ENCODE measurements around the gene RPS6KL1.

The RPS6KL1 gene

DNA sequence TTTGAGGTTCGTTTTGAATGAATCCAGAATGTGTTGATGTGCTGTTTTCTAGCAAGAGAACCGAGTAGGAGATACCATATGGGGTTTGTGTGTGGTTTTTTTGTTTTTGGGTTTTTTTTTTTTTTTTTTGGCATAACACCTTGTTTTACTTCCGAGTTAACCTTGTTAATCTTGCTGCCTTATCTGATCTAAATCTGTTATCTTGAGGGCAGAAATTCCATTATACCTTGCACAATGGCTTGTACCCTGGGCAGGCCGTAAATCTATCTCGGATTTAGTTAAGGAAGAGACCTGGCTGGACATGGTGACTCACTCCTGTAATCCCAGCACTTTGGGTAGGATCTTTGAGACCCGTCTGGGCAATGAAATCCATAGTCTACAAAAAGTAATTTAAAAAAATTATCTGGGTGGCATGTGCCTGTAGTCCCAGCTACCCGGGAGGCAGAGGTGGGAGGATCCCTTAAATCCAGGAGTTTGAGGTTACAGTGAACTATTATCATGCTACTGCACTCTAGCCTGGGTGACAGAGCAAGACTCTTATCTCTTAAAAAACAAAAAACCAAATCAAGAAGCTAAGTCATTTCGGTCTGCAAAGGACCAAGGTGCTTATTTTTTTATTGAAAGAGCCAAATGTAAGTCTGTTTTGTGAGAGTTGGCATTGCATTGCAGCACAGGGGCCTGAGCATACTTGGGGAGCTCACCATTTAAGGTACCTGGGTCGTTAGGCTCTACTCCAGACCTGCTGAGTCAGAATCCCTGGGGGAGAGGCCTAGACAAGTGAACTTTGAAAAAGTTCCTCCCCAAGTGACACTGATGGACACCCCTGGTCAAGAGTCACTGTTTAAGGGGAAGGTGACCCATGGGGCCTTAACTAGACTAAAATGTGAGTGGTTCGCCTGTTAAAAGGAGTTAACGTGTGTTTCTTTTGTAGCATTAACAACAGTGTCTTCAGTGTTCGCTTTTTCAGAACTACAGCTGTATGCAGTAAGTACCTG is 34.6 kb downstream of the RPS6KL1 start:
- TF ChIP-seq CREB1 (IDR thresholded peaks at IDR 0.05; ENCODE audit: low read depth) = no peak
- peak; percentile 13; the same call in 1 of the 2 replicates for TF ChIP-seq CEBPB (IDR thresholded peaks at IDR 0.05)

DNA sequence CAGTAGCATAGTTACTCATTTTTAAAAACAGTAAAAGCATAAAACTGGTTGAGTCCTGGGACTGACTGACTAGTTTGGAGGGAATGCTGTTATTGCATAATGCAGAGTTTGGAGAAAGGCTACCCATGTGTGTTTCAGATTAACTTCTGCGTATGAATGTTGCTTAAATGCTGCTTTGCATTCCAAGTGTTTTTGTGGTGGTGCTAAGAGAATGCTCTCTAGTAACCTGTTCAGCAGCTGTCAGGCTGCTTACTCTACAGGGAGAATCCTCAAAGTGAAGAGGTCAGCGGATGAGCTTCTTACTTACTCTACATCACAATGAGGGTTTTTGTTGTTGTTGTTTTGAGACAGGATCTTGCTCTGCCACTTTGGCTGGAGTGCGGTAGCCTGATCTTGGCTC is 37.1 kb downstream of the RPS6KL1 start:
- no peak for TF ChIP-seq CEBPB (IDR thresholded peaks at IDR 0.05)
- no peak for TF ChIP-seq CREB1 (IDR thresholded peaks at IDR 0.05; ENCODE audit: low read depth)
- TF ChIP-seq, protein P1, sequence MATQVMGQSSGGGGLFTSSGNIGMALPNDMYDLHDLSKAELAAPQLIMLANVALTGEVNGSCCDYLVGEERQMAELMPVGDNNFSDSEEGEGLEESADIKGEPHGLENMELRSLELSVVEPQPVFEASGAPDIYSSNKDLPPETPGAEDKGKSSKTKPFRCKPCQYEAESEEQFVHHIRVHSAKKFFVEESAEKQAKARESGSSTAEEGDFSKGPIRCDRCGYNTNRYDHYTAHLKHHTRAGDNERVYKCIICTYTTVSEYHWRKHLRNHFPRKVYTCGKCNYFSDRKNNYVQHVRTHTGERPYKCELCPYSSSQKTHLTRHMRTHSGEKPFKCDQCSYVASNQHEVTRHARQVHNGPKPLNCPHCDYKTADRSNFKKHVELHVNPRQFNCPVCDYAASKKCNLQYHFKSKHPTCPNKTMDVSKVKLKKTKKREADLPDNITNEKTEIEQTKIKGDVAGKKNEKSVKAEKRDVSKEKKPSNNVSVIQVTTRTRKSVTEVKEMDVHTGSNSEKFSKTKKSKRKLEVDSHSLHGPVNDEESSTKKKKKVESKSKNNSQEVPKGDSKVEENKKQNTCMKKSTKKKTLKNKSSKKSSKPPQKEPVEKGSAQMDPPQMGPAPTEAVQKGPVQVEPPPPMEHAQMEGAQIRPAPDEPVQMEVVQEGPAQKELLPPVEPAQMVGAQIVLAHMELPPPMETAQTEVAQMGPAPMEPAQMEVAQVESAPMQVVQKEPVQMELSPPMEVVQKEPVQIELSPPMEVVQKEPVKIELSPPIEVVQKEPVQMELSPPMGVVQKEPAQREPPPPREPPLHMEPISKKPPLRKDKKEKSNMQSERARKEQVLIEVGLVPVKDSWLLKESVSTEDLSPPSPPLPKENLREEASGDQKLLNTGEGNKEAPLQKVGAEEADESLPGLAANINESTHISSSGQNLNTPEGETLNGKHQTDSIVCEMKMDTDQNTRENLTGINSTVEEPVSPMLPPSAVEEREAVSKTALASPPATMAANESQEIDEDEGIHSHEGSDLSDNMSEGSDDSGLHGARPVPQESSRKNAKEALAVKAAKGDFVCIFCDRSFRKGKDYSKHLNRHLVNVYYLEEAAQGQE (IDR thresholded peaks at IDR 0.05; ENCODE audit: low read depth) = no peak

DNA sequence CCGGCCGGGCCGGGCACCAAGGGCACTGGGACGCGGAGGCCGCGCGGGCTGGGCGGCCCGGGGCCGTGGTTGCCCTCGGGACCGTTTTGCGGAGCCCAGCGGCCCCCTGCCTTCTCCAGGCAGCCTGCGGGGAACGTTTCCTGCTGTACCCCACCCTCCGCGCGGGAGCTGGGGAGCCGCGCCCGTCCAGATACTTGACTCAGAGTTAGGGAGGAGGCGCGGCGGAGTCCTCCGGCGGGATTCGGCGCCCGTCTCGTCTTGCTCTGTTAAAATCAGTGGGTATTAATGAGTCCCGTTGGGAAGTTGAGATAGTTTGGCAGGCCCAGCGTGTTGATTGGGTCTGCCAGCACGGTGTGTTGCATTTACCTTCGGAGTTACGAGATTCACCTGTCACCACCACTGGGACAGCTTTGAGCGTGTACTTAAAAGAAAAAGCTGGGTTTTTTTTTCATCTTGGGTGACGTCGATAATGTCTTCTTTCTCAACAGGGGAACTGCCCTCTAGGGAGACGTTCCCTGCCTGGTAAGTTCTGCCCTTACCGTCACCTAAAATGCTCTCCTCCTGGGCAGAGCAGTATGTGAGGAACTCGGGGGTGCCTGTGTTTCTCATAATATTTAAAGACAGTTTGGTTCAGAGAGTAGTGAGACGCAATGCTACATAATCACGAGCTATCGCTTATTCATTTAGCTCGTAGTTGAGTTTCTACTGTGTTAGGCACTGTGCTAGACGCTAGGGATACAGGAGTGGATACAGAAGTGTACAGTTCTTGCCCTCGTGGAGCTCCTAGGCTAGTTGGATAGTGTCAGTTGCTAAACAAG is 40.7 kb downstream of the RPS6KL1 start:
- TF ChIP-seq CREB1 (IDR thresholded peaks at IDR 0.05; ENCODE audit: low read depth) (0 out of 2 replicates have a peak, but pooled peaks have one; percentile 40), FOXM1 (IDR thresholded peaks at IDR 0.05; ENCODE audit: borderline replicate concordance, low read depth) (no peak)

- TF ChIP-seq ZBTB7A (IDR thresholded peaks at IDR 0.05; ENCODE audit: low read depth) (no peak), TCF12 (IDR thresholded peaks at IDR 0.05; ENCODE audit: low read depth) (peak; percentile 29; the same call in 1 of the 2 replicates), RAD21 (IDR thresholded peaks at IDR 0.05; ENCODE audit: low read depth) (no peak), CREB1 (IDR thresholded peaks at IDR 0.05; ENCODE audit: low read depth) (no peak), NFIC (IDR thresholded peaks at IDR 0.05) (no peak; the same call in 1 of the 2 replicates), TAF1 (IDR thresholded peaks at IDR 0.05; ENCODE audit: low read depth) (peak; percentile 93), EP300 (IDR thresholded peaks at IDR 0.05; ENCODE audit: borderline replicate concordance) (peak; percentile 77; the same call in 1 of the 2 replicates), CEBPB (IDR thresholded peaks at IDR 0.05) (peak; percentile 27; the same call in 1 of the 2 replicates), YY1 (IDR thresholded peaks at IDR 0.05; ENCODE audit: low read depth) (peak; percentile 44; the same call in 1 of the 2 replicates), TEAD4 (IDR thresholded peaks at IDR 0.05) (peak; percentile 21; the same call in 1 of the 2 replicates), FOXM1 (IDR thresholded peaks at IDR 0.05; ENCODE audit: borderline replicate concordance, low read depth) (no peak), MAX (IDR thresholded peaks at IDR 0.05) (peak; percentile 75), EGR1 (IDR thresholded peaks at IDR 0.05) (no peak)
- TF ChIP-seq, protein P1 (IDR thresholded peaks at IDR 0.05; ENCODE audit: low read depth) = no peak
- TF ChIP-seq, protein P2, sequence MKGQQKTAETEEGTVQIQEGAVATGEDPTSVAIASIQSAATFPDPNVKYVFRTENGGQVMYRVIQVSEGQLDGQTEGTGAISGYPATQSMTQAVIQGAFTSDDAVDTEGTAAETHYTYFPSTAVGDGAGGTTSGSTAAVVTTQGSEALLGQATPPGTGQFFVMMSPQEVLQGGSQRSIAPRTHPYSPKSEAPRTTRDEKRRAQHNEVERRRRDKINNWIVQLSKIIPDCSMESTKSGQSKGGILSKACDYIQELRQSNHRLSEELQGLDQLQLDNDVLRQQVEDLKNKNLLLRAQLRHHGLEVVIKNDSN (IDR thresholded peaks at IDR 0.05) = peak; percentile 37; the same call in 1 of the 2 replicates
Measured at GRCh38 chr14:74881431-74882102, 41.5 kb downstream of the RPS6KL1 start, which contains the start of gene DLST. Gene DLST, plus strand, starts transcription at chr14:74881916. Its CDS starts 38 bp downstream, at chr14:74881954.

GRCh38 chr14:74879427-74880182 is 43.5 kb downstream of the RPS6KL1 start:
- TF ChIP-seq CEBPB (IDR thresholded peaks at IDR 0.05) (no peak), TAF1 (IDR thresholded peaks at IDR 0.05; ENCODE audit: low read depth) (no peak), TEAD4 (IDR thresholded peaks at IDR 0.05) (no peak), RAD21 (IDR thresholded peaks at IDR 0.05; ENCODE audit: low read depth) (no peak), TCF12 (IDR thresholded peaks at IDR 0.05; ENCODE audit: low read depth) (no peak), FOXM1 (IDR thresholded peaks at IDR 0.05; ENCODE audit: borderline replicate concordance, low read depth) (no peak), CREB1 (IDR thresholded peaks at IDR 0.05; ENCODE audit: low read depth) (no peak), YY1 (IDR thresholded peaks at IDR 0.05; ENCODE audit: low read depth) (no peak), EP300 (IDR thresholded peaks at IDR 0.05; ENCODE audit: borderline replicate concordance) (no peak), NFIC (IDR thresholded peaks at IDR 0.05) (no peak), MAX (IDR thresholded peaks at IDR 0.05) (no peak), EGR1 (IDR thresholded peaks at IDR 0.05) (no peak)
- TF ChIP-seq, protein P2 (IDR thresholded peaks at IDR 0.05) = no peak
- TF ChIP-seq, protein P1 (IDR thresholded peaks at IDR 0.05; ENCODE audit: low read depth) = no peak

All from Ishikawa (cell line).